ENCODE measurements around the gene BAK1.

GRCh38 chr6:33589392-33589730 lies 9.3 kb upstream of the BAK1 start:
- TF ChIP-seq CTCF (IDR thresholded peaks at IDR 0.05; ENCODE audit: low read length) = no peak
- TF ChIP-seq EZH2 (IDR thresholded peaks at IDR 0.05; ENCODE audit: borderline replicate concordance, low read length) = no peak

Data from OCI-LY1 (cell line).